SU-DHL-6 (cell line): ENCODE measurements around the gene PMS2.

Source experiments
- H2AFZ ChIP-seq: fragments of 200-600 bp; sonication (generic); 2 replicates; pipeline ENCODE4 v1.6.1; 2014; ENCODE audit warnings: low read depth, mild to moderate bottlenecking, moderate library complexity, mixed read lengths, antibody characterized with exemption, low read length; ENCODE audit not compliant: severe bottlenecking
- H3F3A ChIP-seq: fragments of 200-600 bp; shearing (Covaris generic); 2 replicates; pipeline ENCODE4 v1.6.0; 2016; ENCODE audit warnings: antibody characterized with exemption, mild to moderate bottlenecking; ENCODE audit not compliant: insufficient read depth
- H3K27ac ChIP-seq: fragments of 200-600 bp; sonication (generic); 2 replicates; pipeline ENCODE4 v1.5.1; 2016; ENCODE audit warnings: low read depth, mild to moderate bottlenecking, low read length, moderate library complexity, mixed read lengths
- H3K27me3 ChIP-seq: fragments of 200-600 bp; sonication (generic), shearing (Covaris generic); 2 replicates; pipeline ENCODE4 v1.6.0; 2014; ENCODE audit warnings: mild to moderate bottlenecking, low read length
- H3K36me3 ChIP-seq: fragments of 200-600 bp; sonication (generic); 2 replicates; pipeline ENCODE4 v1.6.1; 2014; ENCODE audit warnings: mild to moderate bottlenecking, low read length, mixed read lengths
- H3K4me2 ChIP-seq: fragments of 300-600, 200-600 bp; shearing (Covaris generic), sonication (generic); 2 replicates; pipeline ENCODE4 v1.6.0; 2014; ENCODE audit warnings: low read length, low read depth, mild to moderate bottlenecking; ENCODE audit not compliant: poor library complexity, severe bottlenecking
- H3K4me3 ChIP-seq: fragments of 200-600 bp; sonication (generic); 2 replicates; pipeline ENCODE4 v1.5.1; 2014; ENCODE audit warnings: antibody characterized with exemption, low read length, mild to moderate bottlenecking, mixed read lengths; ENCODE audit not compliant: insufficient read depth, poor library complexity, severe bottlenecking
- H3K79me2 ChIP-seq: fragments of 200-600 bp; sonication (generic); 2 replicates; pipeline ENCODE4 v1.6.1; 2014; ENCODE audit warnings: mild to moderate bottlenecking, low read length, moderate library complexity; ENCODE audit not compliant: insufficient read depth
- H3K9ac ChIP-seq: fragments of 200-600 bp; sonication (generic); 2 replicates; pipeline ENCODE4 v1.7.0; 2014; ENCODE audit warnings: mild to moderate bottlenecking, low read length
- H3K9me2 ChIP-seq: fragments of 200-600 bp; sonication (generic); replicated peaks from 2 replicates; pipeline ENCODE4 v1.6.1; 2014; ENCODE audit warnings: low read length; ENCODE audit not compliant: insufficient read depth
- H3K9me3 ChIP-seq: fragments of 200-600 bp; sonication (generic); 2 replicates; pipeline ENCODE4 v1.6.1; 2014; ENCODE audit warnings: low read length, mixed read lengths; ENCODE audit not compliant: insufficient read depth
- H4K20me1 ChIP-seq: fragments of 200-600 bp; sonication (generic); 2 replicates; pipeline ENCODE4 v1.6.1; 2014; ENCODE audit warnings: low read depth, mild to moderate bottlenecking, antibody characterized with exemption, low read length, moderate library complexity, mixed read lengths
- EZH2phosphoT487 ChIP-seq: fragments of 200-600 bp; sonication (generic), shearing (Covaris generic); conservative IDR thresholded peaks from 2 replicates; pipeline ENCODE4 v1.6.1; 2018; ENCODE audit warnings: mild to moderate bottlenecking, antibody characterized with exemption, low read length, moderate library complexity, mixed read lengths
- TF ChIP-seq, protein P1 (sequence below): fragments of 200-600 bp; sonication (generic); IDR thresholded peaks from one replicate; pipeline ENCODE4 v1.5.1; 2017; ENCODE audit warnings: antibody characterized with exemption, mild to moderate bottlenecking, low read length, moderate library complexity; ENCODE audit not compliant: insufficient read depth, poor library complexity, severe bottlenecking

PMS2 gene, protein sequence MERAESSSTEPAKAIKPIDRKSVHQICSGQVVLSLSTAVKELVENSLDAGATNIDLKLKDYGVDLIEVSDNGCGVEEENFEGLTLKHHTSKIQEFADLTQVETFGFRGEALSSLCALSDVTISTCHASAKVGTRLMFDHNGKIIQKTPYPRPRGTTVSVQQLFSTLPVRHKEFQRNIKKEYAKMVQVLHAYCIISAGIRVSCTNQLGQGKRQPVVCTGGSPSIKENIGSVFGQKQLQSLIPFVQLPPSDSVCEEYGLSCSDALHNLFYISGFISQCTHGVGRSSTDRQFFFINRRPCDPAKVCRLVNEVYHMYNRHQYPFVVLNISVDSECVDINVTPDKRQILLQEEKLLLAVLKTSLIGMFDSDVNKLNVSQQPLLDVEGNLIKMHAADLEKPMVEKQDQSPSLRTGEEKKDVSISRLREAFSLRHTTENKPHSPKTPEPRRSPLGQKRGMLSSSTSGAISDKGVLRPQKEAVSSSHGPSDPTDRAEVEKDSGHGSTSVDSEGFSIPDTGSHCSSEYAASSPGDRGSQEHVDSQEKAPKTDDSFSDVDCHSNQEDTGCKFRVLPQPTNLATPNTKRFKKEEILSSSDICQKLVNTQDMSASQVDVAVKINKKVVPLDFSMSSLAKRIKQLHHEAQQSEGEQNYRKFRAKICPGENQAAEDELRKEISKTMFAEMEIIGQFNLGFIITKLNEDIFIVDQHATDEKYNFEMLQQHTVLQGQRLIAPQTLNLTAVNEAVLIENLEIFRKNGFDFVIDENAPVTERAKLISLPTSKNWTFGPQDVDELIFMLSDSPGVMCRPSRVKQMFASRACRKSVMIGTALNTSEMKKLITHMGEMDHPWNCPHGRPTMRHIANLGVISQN

DNA sequence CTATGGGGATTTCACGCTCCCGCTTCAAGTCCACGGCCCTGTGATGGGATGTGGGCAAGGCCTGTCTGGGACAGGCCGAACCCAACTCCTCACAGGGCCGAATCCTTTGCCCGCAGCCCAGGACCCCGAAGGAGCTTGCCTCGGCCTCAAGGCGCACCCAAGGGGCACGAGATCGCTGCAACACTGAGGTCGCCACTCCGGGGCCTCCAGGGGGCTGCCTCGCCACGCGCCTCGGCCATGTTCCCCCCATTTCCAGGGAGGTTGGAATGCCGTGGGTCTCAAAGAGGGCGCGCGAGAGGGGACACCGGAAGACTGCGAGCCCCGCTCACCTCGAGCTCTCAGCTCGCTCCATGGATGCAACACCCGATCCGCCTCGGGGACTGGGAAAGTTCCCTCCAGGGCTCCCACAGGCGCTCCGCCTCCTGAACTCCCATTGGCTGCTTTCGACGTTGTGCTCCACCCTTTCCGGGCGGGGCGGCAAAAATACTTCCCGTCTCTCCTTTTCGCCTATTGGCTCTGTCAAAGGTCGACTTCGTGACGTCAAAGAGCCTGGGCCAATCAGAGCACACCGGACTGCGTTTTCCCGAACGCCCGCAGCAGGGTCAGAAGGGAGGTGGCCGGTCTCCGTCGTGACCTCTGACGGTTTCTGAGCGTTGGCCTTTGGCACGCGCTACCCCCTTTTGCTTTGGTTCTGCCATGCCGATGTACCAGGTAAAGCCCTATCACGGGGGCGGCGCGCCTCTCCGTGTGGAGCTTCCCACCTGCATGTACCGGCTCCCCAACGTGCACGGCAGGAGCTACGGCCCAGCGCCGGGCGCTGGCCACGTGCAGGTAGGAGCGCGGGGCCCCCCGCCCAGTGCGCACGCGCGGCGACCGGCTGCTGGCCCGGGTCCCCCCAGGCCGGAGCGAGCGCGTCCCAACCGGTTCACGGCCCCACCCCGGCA, at the start of gene PMS2, which contains the start of gene AIMP2:
PMS2 (minus strand) TSS at position 382 of the 944 bp plus-strand sequence; CDS start at position 352, 30 bp downstream.
AIMP2 (plus strand) TSS at position 605 of the 944 bp plus-strand sequence; CDS start at position 697, 92 bp downstream.
- Histone ChIP-seq H3K27ac (peak within 1 kb of the TSS; percentile 77), H2AFZ (peak within 1 kb of the TSS; percentile 68), H3K9me3 (no peaks in the 10 kb centered on the region), H3F3A (peaks cover 25% of the 10 kb centered on the region), H4K20me1 (no peaks in the 10 kb centered on the region), H3K27me3 (no peaks in the 10 kb centered on the region), H3K36me3 (0 out of 2 replicates have a peak, but pooled peaks cover 3% of the 10 kb centered on the region), H3K9ac (peak within 1 kb of the TSS; percentile 84), H3K4me3 (peak within 1 kb of the TSS; percentile 81), H3K4me2 (peak within 1 kb of the TSS; percentile 92), H3K9me2 (no peaks in the 10 kb centered on the region), H3K79me2 (peaks cover 60% of the 10 kb centered on the region)
- TF ChIP-seq, protein P1, sequence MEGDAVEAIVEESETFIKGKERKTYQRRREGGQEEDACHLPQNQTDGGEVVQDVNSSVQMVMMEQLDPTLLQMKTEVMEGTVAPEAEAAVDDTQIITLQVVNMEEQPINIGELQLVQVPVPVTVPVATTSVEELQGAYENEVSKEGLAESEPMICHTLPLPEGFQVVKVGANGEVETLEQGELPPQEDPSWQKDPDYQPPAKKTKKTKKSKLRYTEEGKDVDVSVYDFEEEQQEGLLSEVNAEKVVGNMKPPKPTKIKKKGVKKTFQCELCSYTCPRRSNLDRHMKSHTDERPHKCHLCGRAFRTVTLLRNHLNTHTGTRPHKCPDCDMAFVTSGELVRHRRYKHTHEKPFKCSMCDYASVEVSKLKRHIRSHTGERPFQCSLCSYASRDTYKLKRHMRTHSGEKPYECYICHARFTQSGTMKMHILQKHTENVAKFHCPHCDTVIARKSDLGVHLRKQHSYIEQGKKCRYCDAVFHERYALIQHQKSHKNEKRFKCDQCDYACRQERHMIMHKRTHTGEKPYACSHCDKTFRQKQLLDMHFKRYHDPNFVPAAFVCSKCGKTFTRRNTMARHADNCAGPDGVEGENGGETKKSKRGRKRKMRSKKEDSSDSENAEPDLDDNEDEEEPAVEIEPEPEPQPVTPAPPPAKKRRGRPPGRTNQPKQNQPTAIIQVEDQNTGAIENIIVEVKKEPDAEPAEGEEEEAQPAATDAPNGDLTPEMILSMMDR = no peak

DNA sequence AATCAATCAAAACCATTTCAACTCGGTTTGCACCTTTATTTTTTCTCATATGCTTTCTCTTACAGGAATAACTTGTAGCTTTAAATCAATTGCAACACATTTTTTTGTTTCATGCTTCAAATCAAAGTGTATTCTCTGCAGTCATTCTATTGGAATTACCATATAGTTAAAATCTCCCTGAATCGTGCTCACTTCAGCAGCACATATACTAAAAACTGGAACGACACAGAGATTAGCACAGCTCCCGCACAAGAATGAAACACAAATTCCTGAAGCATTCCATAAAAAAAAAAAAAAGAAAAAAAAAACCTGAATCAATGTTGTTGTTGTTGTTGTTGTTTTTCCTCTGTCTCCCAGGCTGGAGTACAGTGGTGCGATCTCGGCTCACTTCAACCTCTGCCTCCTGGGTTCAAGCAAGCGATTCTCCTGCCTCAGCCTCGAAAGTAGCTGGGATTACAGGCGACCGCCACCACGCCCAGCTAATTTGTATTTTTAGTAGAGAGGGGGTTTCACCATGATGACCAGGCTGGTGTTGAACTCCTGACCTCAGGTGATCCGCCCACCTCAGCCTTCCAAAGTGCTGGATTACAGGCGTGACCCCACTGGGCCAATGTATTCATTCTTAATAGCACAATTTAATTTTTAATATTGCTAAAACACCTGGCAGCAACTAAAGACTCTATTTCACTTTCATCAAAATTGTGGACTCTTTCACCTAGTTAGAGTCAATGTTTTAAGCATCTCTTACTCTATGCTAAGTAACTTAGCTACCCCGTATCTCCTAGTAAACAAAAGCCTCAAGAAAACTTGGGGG, 48.7 kb upstream of the PMS2 start:
- Histone ChIP-seq H3F3A (peaks cover 15% of the 10 kb centered on the region; the same call in 1 of the 2 replicates), H3K4me2 (peak overlapping the region; percentile 76), H3K79me2 (peaks cover 50% of the 10 kb centered on the region), H3K27ac (0 out of 2 replicates have a peak overlapping the region, but pooled peaks have one; percentile 5), H3K9me2 (no peaks in the 10 kb centered on the region), H3K9ac (peak overlapping the region; percentile 82), H4K20me1 (peaks cover 4% of the 10 kb centered on the region; the same call in 1 of the 2 replicates), H3K4me3 (peak overlapping the region; percentile 78), H3K27me3 (no peaks in the 10 kb centered on the region), H3K36me3 (peaks cover 18% of the 10 kb centered on the region), H3K9me3 (no peaks in the 10 kb centered on the region), H2AFZ (no peak overlapping the region)
- TF ChIP-seq, protein P1 = no peak
- TF ChIP-seq EZH2phosphoT487 = no peak
